Measurements from ENCODE around the gene SMAD3.

GRCh38 chr15:67173786-67174185 is 108.4 kb downstream of the SMAD3 start:
- TF ChIP-seq CTCF (conservative IDR thresholded peaks at IDR 0.05; ENCODE audit: low read depth, low read length) = no peak
- TF ChIP-seq MAZ (IDR thresholded peaks at IDR 0.05; ENCODE audit: borderline replicate concordance, low read depth, low read length) = no peak
- TF ChIP-seq POLR2A (IDR thresholded peaks at IDR 0.05; ENCODE audit: low read depth, low read length) = no peak
- TF ChIP-seq BHLHE40 (IDR thresholded peaks at IDR 0.05; ENCODE audit: low read depth, low read length) = no peak
- TF ChIP-seq RCOR1 (IDR thresholded peaks at IDR 0.05; ENCODE audit: insufficient replicate concordance, low read length) = no peak
- no peak for TF ChIP-seq USF2 (IDR thresholded peaks at IDR 0.05; ENCODE audit: low read depth, low read length)
- TF ChIP-seq CEBPB (IDR thresholded peaks at IDR 0.05; ENCODE audit: low read depth, low read length) = no peak
- no peak for TF ChIP-seq RFX5 (IDR thresholded peaks at IDR 0.05; ENCODE audit: low read depth, low read length)
- no peak for TF ChIP-seq CHD1 (IDR thresholded peaks at IDR 0.05; ENCODE audit: low read depth, low read length)
- TF ChIP-seq MXI1 (IDR thresholded peaks at IDR 0.05; ENCODE audit: borderline replicate concordance, low read depth, low read length) = no peak
- TF ChIP-seq ELK1 (IDR thresholded peaks at IDR 0.05; ENCODE audit: borderline replicate concordance, low read depth, low read length) = no peak
